NCI-H1436 treated with DMSO at 0.1 percent for 48 hours (cell line): ENCODE measurements around the gene TTLL8.
"Not testable (repeated sequence)": the region's sequence is repeated elsewhere in the genome, so short reads cannot be mapped to it uniquely, and the experiment has no call there.

Experiments used
- DNase-seq: peaks from one replicate; lab custom pipeline; 2025; lab: John Stamatoyannopoulos, UW

The TTLL8 gene

GRCh38 chr22:50058061-50058905 lies at the start of gene TTLL8:
TSS of gene TTLL8 (minus strand) at chr22:50058298.
- DNase-seq = no peak

GRCh38 chr22:50107529-50107928 lies 49.4 kb upstream of the TTLL8 start:
- no peak for DNase-seq

GRCh38 chr22:50105208-50106100 lies 47.4 kb upstream of the TTLL8 start:
- DNase-seq = no peak

GRCh38 chr22:50104141-50104544 lies 46.0 kb upstream of the TTLL8 start:
- no peak for DNase-seq

GRCh38 chr22:50102946-50103345 lies 44.8 kb upstream of the TTLL8 start:
- no peak for DNase-seq

- DNase-seq = no peak
These were observed 43.9 kb upstream of the TTLL8 start for GRCh38 chr22:50101870-50102565.

- DNase-seq = no peak
These were observed 40.0 kb upstream of the TTLL8 start for GRCh38 chr22:50098052-50098451.

- no peak for DNase-seq
These were observed 34.2 kb upstream of the TTLL8 start for GRCh38 chr22:50092342-50092741.

GRCh38 chr22:50091092-50091768 lies 33.1 kb upstream of the TTLL8 start:
- DNase-seq = no peak

GRCh38 chr22:50090412-50090714 lies 32.3 kb upstream of the TTLL8 start:
- DNase-seq = no peak

- no peak for DNase-seq
These were observed 31.7 kb upstream of the TTLL8 start, which contains the start of gene MOV10L1 for GRCh38 chr22:50089682-50090411. TSS of gene MOV10L1 (plus strand) at chr22:50090006. CDS start at chr22:50090089, 83 bp downstream.

- no peak for DNase-seq
These were observed 31.1 kb upstream of the TTLL8 start for GRCh38 chr22:50089231-50089630.

- no peak for DNase-seq
These were observed 30.0 kb upstream of the TTLL8 start for GRCh38 chr22:50088096-50088495.

- DNase-seq = no peak
These were observed 29.5 kb upstream of the TTLL8 start for GRCh38 chr22:50087646-50088045.

GRCh38 chr22:50086975-50087374 lies 28.9 kb upstream of the TTLL8 start:
- not testable (repeated sequence) for DNase-seq

- DNase-seq = no peak
These were observed 28.4 kb upstream of the TTLL8 start for GRCh38 chr22:50086526-50086925.

- DNase-seq = no peak
These were observed 27.3 kb upstream of the TTLL8 start, which contains the start of gene MLC1 for GRCh38 chr22:50085211-50085972. TSS of gene MLC1 (minus strand) at chr22:50085426. CDS start at chr22:50084902, 524 bp downstream.

- DNase-seq = no peak
These were observed 26.5 kb upstream of the TTLL8 start for GRCh38 chr22:50084614-50085021.

GRCh38 chr22:50084080-50084477 lies 26.0 kb upstream of the TTLL8 start:
- no peak for DNase-seq

GRCh38 chr22:50083462-50084079 lies 25.5 kb upstream of the TTLL8 start:
- no peak for DNase-seq
